HG03175 (cell line): Measurements from ENCODE around the gene KLHDC4.
A peak's percentile ranks its signal among the peaks of the same experiment; 100 is the strongest.

Experiments used
- ATAC-seq: cut with Tn5 transposase; IDR thresholded peaks from one replicate; pipeline ENCODE4 v1.9.1; 2021; ENCODE audit warnings: mild to moderate bottlenecking, moderate library complexity; ENCODE audit not compliant: unreplicated experiment

Gene KLHDC4

DNA sequence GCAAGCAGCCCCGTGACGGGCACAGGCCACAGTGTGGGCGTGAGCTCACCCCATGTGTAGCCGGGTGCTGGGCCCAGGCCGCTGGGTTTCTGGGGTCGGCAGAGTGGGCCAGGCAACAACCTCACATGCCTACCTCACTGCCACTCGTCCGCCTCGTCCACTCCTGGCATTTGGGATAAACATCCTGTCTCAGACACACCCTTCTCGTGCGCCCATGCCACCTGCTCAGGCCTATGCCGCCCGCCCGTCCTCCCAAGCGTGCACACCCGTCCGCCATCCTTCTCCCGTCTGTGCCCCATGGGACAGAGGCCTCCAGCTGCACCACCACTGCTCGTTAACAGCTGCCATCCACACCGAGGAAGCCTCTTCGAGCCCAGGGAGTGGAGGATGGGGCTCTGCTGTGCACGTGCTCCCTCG lies 64.3 kb downstream of the KLHDC4 start:
- ATAC-seq = peak; percentile 34

DNA sequence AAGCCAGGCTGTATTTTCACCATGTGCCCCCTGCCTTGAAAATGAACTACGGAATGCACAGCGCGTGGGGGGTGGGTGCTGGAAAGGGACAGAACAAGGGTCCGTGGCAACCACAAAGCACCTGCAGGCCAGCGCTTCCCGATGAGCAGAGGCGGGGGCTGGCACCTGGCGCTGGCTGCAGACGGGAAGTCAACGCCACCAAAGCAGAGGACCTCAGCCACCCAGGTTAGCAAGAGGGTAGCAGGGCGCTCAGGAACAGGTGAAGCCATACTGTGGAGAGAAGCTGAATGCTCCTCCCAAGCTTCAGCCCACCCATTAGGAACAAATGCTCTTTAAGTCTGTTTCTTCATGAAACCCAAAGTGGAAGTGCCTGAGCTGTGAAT lies 64.7 kb downstream of the KLHDC4 start:
- no peak for ATAC-seq

- ATAC-seq = no peak
These were observed 65.2 kb downstream of the KLHDC4 start for GRCh38 chr16:87700406-87701077.

- ATAC-seq = no peak
These were observed 67.0 kb downstream of the KLHDC4 start for GRCh38 chr16:87698676-87699199.

DNA sequence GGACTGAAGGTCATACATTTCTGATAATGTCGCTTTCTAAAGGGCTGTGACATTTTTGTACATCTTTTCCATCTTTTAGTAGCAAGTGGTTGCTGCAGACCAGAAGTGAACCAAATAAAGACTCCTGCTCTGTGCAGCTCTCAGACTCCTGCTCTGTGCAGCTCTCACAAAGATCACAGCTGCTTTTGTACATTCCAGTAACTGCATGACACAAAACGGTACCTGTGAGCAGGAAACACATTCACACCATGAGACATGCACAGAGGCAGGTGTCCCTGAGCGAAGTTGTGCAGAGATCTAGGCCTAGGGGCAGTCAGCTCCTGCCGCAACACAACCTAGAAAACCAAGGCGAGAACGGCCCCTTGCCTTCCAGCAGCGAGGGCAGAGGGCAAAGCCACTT lies 67.5 kb downstream of the KLHDC4 start:
- ATAC-seq = no peak

- ATAC-seq = no peak
These were observed 68.0 kb downstream of the KLHDC4 start for GRCh38 chr16:87697792-87698191.

DNA sequence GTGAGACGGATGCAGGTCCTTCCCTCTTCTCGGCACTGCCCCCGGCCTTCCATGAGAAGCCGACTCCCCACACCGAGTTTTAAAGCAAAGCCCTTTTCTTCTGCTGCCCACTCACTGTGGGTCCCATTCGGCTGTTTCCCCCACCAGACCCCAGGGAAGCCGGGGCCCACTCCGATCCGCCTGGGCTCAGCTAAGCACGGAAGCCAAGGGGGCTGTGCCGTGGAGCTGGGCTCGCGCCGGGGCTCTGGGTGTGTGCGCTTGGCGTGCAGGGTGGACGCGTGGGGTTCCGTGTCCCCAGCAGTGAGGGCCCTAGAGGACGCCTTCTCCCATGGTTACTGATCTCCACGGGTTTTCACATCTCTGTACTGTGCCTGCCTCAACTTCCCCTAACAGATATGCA lies 68.5 kb downstream of the KLHDC4 start:
- no peak for ATAC-seq

GRCh38 chr16:87696726-87697125 lies 69.1 kb downstream of the KLHDC4 start:
- no peak for ATAC-seq

DNA sequence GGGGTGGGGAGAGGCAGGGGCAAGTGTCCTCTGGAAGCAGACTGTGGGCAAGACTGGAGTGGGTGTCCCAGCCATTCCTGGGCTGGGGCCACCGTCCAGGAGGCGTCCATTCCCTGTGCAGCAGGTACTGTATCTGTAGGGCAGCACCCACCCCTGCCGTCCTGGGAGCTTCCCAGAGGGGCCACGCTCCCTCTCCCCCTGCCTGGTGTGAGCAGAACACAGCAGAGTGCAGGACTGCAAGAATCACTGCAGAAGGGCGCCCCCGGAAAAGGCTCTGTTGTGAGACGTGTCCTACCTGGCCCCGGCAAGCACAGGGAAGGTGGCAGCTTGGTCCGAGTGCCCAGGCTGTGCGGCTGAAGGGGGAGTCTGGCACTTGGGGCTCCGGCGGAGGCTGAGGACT lies 70.3 kb downstream of the KLHDC4 start:
- no peak for ATAC-seq

GRCh38 chr16:87694441-87695125 lies 71.2 kb downstream of the KLHDC4 start:
- no peak for ATAC-seq

DNA sequence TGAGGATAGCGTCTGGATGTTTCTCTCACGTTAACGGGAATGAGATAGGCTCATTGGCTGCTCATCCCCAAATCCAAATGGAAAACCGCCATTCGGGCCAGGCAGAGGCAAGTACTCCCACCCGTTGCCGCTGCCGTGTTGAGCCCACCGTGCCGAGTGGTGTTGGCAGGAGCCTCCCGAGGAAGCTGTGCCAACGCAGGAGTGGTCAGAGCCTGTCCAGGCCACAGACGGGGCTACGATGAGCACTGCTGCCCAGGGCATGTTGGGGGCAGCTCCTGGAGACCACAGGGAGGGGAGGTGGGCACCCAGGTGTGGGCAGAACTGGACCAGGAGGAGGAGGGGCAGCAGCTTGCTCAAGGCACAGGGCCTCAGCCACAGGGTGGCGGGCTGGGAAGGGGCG lies 72.0 kb downstream of the KLHDC4 start:
- no peak for ATAC-seq

- no peak for ATAC-seq
These were observed 73.0 kb downstream of the KLHDC4 start for GRCh38 chr16:87692756-87693155.

DNA sequence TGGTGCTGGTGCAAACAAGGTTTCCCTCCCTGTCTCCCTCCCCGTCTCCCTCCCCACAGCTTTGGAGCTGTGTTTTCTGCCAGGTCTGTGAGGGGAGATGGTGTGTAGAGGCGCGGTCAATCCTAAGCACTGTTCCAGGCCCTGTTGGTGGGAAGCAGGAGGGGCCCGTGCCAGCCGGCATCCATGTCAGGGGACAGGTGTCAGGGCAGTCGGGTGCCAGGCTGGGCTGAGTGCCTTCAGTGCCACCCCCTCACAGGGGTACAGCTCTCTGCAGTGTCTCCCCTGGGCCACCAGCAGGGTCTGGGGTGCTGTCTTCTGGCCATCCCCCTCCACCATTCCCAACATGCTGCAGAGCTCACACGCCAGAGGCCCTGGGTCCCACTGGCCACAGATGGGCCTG lies 73.6 kb downstream of the KLHDC4 start:
- ATAC-seq = no peak

DNA sequence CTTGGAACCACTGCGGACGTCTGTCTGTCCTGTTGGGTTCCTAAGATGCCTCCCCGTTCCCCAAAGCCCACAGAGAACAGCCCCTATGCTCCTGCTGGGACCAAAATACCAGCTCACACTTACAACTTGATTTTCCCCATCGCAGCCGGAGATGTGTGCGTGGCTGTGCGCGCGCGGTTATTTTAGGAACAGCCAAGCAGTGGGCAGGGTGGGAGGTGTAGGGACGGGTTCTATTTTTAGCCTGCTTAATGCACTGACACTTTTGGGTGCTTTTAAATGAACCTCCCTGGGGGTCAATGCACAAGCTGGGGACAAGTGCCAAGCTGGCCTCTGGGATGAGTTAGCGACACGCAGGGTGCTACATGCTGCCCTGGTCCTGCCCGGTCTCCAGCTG lies 74.1 kb downstream of the KLHDC4 start:
- ATAC-seq = no peak

DNA sequence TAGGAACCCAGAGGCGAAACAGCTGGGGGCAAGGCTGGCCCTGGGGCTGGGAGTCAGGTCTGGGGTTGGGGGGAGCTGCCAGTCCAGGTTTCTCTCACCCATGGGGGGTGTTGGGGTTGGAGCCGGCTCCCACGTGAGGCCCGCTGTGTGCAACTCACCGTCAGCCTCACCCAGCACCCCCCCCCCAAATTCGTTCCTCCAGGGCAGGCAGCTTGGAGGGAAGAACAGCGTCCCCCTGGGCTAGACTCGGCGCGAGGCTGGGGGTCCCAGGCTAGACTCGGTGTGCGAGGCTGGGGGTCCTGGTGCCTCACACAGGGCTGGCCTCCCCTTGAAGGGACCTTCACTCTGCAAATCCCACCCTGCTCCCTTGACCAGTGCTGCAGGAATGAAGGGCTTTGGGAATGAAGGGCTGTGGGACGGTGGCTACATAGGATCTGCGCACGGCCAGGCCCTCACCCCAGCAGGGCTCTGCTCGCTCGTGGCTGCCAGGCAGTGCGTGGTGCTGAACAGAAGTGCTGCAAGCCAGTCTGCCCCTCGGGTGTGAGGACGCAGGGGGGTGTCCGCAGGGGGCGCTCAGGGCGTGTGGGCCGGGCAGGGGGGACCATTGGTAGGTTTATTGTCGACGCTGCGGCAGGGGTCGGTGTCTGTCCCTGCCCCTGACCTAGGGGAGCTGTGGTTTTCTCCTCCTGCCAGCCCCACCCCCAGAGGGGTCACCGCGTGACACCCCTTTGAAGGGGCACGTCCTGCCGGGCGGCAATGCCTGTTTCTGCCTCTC lies 74.7 kb downstream of the KLHDC4 start:
- ATAC-seq = no peak

DNA sequence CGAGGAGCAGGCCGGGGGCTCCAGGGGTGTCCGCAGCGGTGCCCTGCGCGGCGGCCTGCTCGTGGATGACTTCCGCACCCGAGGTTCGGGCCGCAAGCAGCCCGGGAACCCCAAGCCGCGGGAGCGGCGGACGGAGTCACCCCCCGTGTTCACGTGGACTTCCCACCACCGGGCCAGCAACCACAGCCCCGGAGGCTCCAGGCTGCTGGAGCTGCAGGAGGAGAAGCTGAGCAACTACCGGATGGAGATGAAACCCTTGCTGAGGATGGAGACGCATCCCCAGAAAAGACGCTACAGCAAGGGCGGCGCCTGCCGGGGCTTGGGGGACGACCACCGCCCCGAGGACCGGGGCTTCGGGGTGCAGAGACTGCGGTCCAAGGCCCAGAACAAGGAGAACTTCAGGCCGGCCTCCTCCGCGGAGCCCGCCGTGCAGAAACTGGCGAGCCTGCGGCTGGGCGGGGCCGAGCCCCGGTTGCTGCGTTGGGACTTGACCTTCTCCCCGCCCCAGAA lies 75.8 kb downstream of the KLHDC4 start:
- ATAC-seq = no peak

DNA sequence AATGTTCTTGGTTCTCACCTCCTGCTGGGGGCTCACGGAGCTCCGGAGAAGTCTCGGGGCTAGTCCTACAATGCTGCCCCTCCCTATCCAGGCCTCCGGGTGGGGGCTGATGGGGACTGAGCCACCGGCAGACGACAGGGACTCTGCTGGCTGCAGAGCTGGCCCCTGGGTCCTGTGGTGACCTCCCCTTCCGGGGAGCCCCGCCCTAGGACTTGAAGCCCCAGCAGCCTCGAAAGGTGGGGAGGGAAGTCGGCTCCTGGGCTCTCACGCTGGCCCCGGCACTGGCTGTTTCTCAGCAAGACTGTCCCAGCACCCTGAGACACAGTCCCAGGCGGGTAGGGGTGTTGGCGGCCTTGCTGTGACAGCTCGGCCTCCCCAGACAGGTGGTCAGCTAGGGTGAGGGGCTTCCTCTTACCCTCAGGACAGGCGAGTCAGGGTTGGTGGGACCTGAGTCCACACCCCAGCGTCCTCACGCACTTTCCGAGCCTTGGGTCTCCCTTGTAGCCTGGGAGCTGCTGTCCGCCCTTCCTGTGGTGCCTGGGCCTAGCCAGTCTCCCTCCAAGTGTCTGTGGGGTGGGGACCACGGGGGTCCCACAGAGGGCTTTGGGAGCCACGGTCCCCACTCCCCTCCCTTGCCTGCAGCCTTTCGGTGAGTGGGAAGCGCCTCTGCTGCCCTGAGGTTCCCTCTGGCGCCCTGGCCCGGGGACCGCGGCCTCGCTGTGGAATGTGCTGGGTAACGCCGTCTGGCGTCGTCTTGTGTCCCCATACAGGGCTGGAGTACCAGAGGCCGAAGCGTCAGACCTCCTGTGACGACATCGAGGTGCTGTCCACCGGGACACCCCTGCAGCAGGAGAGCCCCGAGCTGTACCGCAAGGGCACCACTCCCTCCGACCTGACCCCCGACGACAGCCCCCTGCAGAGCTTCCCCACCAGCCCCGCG lies 76.6 kb downstream of the KLHDC4 start:
- ATAC-seq = no peak

DNA sequence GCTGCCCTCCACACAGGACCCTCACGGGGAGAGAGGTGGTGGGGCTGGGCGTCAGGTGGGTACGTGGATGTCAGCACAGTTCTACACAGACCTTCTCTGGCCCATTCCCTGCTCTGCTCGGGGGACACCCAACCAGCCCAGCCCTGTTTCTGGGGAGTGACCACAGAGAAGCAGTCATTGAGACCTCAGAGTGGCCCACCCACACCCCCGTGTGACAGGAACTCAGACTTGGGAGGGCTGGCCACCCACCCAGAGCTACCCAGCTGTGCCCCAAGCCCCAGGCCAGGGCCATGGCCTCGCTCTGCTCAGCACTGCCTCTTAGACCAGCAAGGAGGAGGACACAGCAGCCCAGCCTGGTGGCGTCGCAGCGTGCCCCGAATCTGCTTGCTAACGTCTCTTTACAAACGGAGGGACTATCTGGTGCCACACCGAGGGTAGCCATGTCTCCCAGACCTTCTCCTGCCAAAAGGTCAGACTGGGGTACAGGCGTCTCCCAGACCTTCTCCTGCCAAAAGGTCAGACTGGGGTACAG lies 77.7 kb downstream of the KLHDC4 start:
- no peak for ATAC-seq

DNA sequence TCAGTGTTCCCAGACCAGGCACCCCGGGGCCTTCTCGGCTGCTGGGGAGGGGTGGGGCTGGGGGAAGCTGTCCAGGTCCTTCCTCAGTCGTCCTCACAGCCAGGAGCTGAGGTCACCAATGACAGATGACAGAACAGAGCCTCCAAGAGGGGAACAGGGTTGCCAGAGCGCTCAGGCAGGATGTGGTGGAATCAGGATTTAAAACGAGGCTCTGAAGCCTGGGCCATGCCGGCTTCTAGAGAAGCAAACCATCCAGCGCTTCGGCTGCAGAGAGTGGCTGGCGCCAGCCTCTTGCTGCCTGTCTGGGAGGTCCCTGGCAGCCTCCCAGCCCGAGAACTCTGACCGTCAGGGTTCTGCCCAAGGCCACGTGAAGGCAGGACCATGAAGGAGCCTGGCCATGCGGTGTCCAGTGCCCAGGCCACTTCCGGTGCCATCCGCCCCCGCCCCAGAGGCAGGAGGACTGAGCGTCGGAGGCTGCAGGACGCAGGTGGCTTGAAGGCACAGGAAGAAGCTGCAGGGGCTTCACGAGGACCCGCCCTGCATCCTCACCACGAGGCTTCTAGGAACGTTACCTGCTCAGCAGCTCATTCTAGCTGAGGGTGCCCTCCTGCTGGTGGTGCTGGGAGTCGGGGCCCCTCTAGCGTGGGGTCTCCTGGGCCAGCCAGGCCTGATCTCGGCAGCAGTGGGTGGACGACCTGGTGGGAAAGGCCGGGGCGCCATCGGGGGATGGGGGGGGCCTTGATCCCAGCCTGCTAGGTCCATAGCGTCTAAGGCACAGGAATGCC lies 78.5 kb downstream of the KLHDC4 start:
- ATAC-seq = no peak
